ENCODE measurements around the gene POU2F1.
"Not testable (repeated sequence)": the region's sequence is repeated elsewhere in the genome, so short reads cannot be mapped to it uniquely, and the experiment has no call there.

Gene POU2F1

GRCh38 chr1:167317463-167317862 lies 96.8 kb downstream of the POU2F1 start:
- no peak for DNase-seq (ENCODE audit: low spot score)

GRCh38 chr1:167319206-167319605 lies 98.5 kb downstream of the POU2F1 start:
- WGBS, 2 donors (ENCODE audit: extremely low coverage in 2 of 2, insufficient read length in 2 of 2, insufficient replicate concordance in 1 of 2) = no CpG with 5 or more reads among the region's 2 CpGs
- not testable (repeated sequence) for H3K27me3 ChIP-seq (ENCODE audit: control insufficient read depth in 3 of 3, insufficient read depth in 3 of 3, low read depth in 1 of 3, low read length in 3 of 3); H3K18ac ChIP-seq (ENCODE audit: low read length); H2AK5ac ChIP-seq (ENCODE audit: low read depth, low read length); H3K4me1 ChIP-seq (ENCODE audit: control insufficient read depth in 2 of 2, insufficient read depth in 1 of 2, low read depth in 1 of 2, low read length in 2 of 2); H3K4me2 ChIP-seq (ENCODE audit: insufficient read depth, low read length, poor library complexity, severe bottlenecking); H2BK5ac ChIP-seq (ENCODE audit: low read length); H3K9ac ChIP-seq (ENCODE audit: low read depth, low read length, poor library complexity); H3K4me3 ChIP-seq (ENCODE audit: low read length in 2 of 2); H3K27ac ChIP-seq (replicated peaks; ENCODE audit: low read length); H3K4ac ChIP-seq (ENCODE audit: low read length); H2BK120ac ChIP-seq (ENCODE audit: low read depth, low read length); H2AFZ ChIP-seq (ENCODE audit: low read length); H3K79me1 ChIP-seq (ENCODE audit: low read depth, low read length); H4K91ac ChIP-seq (ENCODE audit: low read depth, low read length, poor library complexity); H3K14ac ChIP-seq (ENCODE audit: low read length); DNase-seq (ENCODE audit: low spot score); H2BK12ac ChIP-seq (ENCODE audit: low read length); H4K8ac ChIP-seq (ENCODE audit: low read depth, low read length); H2BK15ac ChIP-seq (ENCODE audit: low read length); H3K23ac ChIP-seq (ENCODE audit: low read depth, low read length, poor library complexity)
- peaks cover 5 to 14% of the 10 kb centered on the region in 2 donors for H3K36me3 ChIP-seq (replicated peaks in 1 of 2; ENCODE audit: control insufficient read depth in 2 of 2, insufficient read depth in 2 of 2, low read length in 2 of 2)
- H3K9me3 ChIP-seq (replicated peaks in 1 of 2; ENCODE audit: control insufficient read depth in 2 of 2, insufficient read depth in 1 of 2, low read depth in 1 of 2, low read length in 2 of 2) = peaks cover 12 to 36% of the 10 kb centered on the region in 2 donors

More at GRCh38 chr1:167317463-167317862, 96.8 kb downstream of the POU2F1 start:
- H4K91ac ChIP-seq (ENCODE audit: low read depth, low read length, poor library complexity) = no peak overlapping the region
- H3K4me3 ChIP-seq (ENCODE audit: low read length in 2 of 2) = no peak overlapping the region
- no peaks in the 10 kb centered on the region for H3K4me1 ChIP-seq (ENCODE audit: control insufficient read depth in 2 of 2, insufficient read depth in 1 of 2, low read depth in 1 of 2, low read length in 2 of 2)
- peaks cover 4 to 20% of the 10 kb centered on the region in 2 donors for H3K9me3 ChIP-seq (replicated peaks in 1 of 2; ENCODE audit: control insufficient read depth in 2 of 2, insufficient read depth in 1 of 2, low read depth in 1 of 2, low read length in 2 of 2)
- no peak overlapping the region for H2AFZ ChIP-seq (ENCODE audit: low read length)
- no CpG with 5 or more reads among the region's 3 CpGs for WGBS, 2 donors (ENCODE audit: extremely low coverage in 2 of 2, insufficient read length in 2 of 2, insufficient replicate concordance in 1 of 2)
- no peak overlapping the region for H3K9ac ChIP-seq (ENCODE audit: low read depth, low read length, poor library complexity)
- no peak overlapping the region for H2BK15ac ChIP-seq (ENCODE audit: low read length)
- no peak overlapping the region for H2BK5ac ChIP-seq (ENCODE audit: low read length)
- H2AK5ac ChIP-seq (ENCODE audit: low read depth, low read length) = no peak overlapping the region
- H2BK120ac ChIP-seq (ENCODE audit: low read depth, low read length) = no peak overlapping the region
- H3K4ac ChIP-seq (ENCODE audit: low read length) = no peak overlapping the region
- no peaks in the 10 kb centered on the region for H3K27me3 ChIP-seq (ENCODE audit: control insufficient read depth in 3 of 3, insufficient read depth in 3 of 3, low read depth in 1 of 3, low read length in 3 of 3)
- H3K23ac ChIP-seq (ENCODE audit: low read depth, low read length, poor library complexity) = no peak overlapping the region
- H2BK12ac ChIP-seq (ENCODE audit: low read length) = no peak overlapping the region
- peaks cover 2% of the 10 kb centered on the region for H3K79me1 ChIP-seq (ENCODE audit: low read depth, low read length)
- H3K27ac ChIP-seq (replicated peaks; ENCODE audit: low read length) = no peak overlapping the region
- no peak overlapping the region for H3K14ac ChIP-seq (ENCODE audit: low read length)
- H4K8ac ChIP-seq (ENCODE audit: low read depth, low read length) = no peak overlapping the region
- no peak overlapping the region for H3K4me2 ChIP-seq (ENCODE audit: insufficient read depth, low read length, poor library complexity, severe bottlenecking)
- peaks cover 0 to 6% of the 10 kb centered on the region in 2 donors for H3K36me3 ChIP-seq (replicated peaks in 1 of 2; ENCODE audit: control insufficient read depth in 2 of 2, insufficient read depth in 2 of 2, low read length in 2 of 2)
- no peak overlapping the region for H3K18ac ChIP-seq (ENCODE audit: low read length)

- H3K23ac ChIP-seq (ENCODE audit: low read depth, low read length, poor library complexity) = no peak overlapping the region
- no peak overlapping the region for H3K4ac ChIP-seq (ENCODE audit: low read length)
- no peak overlapping the region for H3K14ac ChIP-seq (ENCODE audit: low read length)
- H2AFZ ChIP-seq (ENCODE audit: low read length) = no peak overlapping the region
- H3K27ac ChIP-seq (replicated peaks; ENCODE audit: low read length) = no peak overlapping the region
- H2BK120ac ChIP-seq (ENCODE audit: low read depth, low read length) = no peak overlapping the region
- H4K91ac ChIP-seq (ENCODE audit: low read depth, low read length, poor library complexity) = no peak overlapping the region
- H3K9ac ChIP-seq (ENCODE audit: low read depth, low read length, poor library complexity) = no peak overlapping the region
- H2BK12ac ChIP-seq (ENCODE audit: low read length) = no peak overlapping the region
- H4K8ac ChIP-seq (ENCODE audit: low read depth, low read length) = no peak overlapping the region
- H3K36me3 ChIP-seq (replicated peaks in 1 of 2; ENCODE audit: control insufficient read depth in 2 of 2, insufficient read depth in 2 of 2, low read length in 2 of 2) = peaks cover 5 to 15% of the 10 kb centered on the region in 2 donors
- H2AK5ac ChIP-seq (ENCODE audit: low read depth, low read length) = no peak overlapping the region
- peaks cover 10 to 39% of the 10 kb centered on the region in 2 donors for H3K9me3 ChIP-seq (replicated peaks in 1 of 2; ENCODE audit: control insufficient read depth in 2 of 2, insufficient read depth in 1 of 2, low read depth in 1 of 2, low read length in 2 of 2)
- no peaks in the 10 kb centered on the region for H3K27me3 ChIP-seq (ENCODE audit: control insufficient read depth in 3 of 3, insufficient read depth in 3 of 3, low read depth in 1 of 3, low read length in 3 of 3)
- DNase-seq (ENCODE audit: low spot score) = no peak
- WGBS, 2 donors (ENCODE audit: extremely low coverage in 2 of 2, insufficient read length in 2 of 2, insufficient replicate concordance in 1 of 2) = no CpG with 5 or more reads among the region's 8 CpGs
- no peaks in the 10 kb centered on the region for H3K4me1 ChIP-seq (ENCODE audit: control insufficient read depth in 2 of 2, insufficient read depth in 1 of 2, low read depth in 1 of 2, low read length in 2 of 2)
- no peak overlapping the region for H3K4me3 ChIP-seq (ENCODE audit: low read length in 2 of 2)
- H3K79me1 ChIP-seq (ENCODE audit: low read depth, low read length) = peaks cover 4% of the 10 kb centered on the region
- H2BK5ac ChIP-seq (ENCODE audit: low read length) = no peak overlapping the region
- H2BK15ac ChIP-seq (ENCODE audit: low read length) = no peak overlapping the region
- H3K18ac ChIP-seq (ENCODE audit: low read length) = no peak overlapping the region
- no peak overlapping the region for H3K4me2 ChIP-seq (ENCODE audit: insufficient read depth, low read length, poor library complexity, severe bottlenecking)
Measured at GRCh38 chr1:167322483-167322882, 101.8 kb downstream of the POU2F1 start.

- peaks cover 3% of the 10 kb centered on the region for H3K79me1 ChIP-seq (ENCODE audit: low read depth, low read length)
- no peak overlapping the region for H3K4me2 ChIP-seq (ENCODE audit: insufficient read depth, low read length, poor library complexity, severe bottlenecking)
- no peak overlapping the region for H3K23ac ChIP-seq (ENCODE audit: low read depth, low read length, poor library complexity)
- no peak overlapping the region for H4K8ac ChIP-seq (ENCODE audit: low read depth, low read length)
- no peak overlapping the region for H2BK120ac ChIP-seq (ENCODE audit: low read depth, low read length)
- H3K27ac ChIP-seq (replicated peaks; ENCODE audit: low read length) = no peak overlapping the region
- no peak overlapping the region for H4K91ac ChIP-seq (ENCODE audit: low read depth, low read length, poor library complexity)
- no peak overlapping the region for H2AFZ ChIP-seq (ENCODE audit: low read length)
- no peak overlapping the region for H3K9ac ChIP-seq (ENCODE audit: low read depth, low read length, poor library complexity)
- WGBS, 2 donors (ENCODE audit: extremely low coverage in 2 of 2, insufficient read length in 2 of 2, insufficient replicate concordance in 1 of 2) = no CpG with 5 or more reads among the region's 1 CpG
- no peak overlapping the region for H2BK5ac ChIP-seq (ENCODE audit: low read length)
- H3K14ac ChIP-seq (ENCODE audit: low read length) = no peak overlapping the region
- H2BK15ac ChIP-seq (ENCODE audit: low read length) = no peak overlapping the region
- H3K4me1 ChIP-seq (ENCODE audit: control insufficient read depth in 2 of 2, insufficient read depth in 1 of 2, low read depth in 1 of 2, low read length in 2 of 2) = peaks cover 7 to 10% of the 10 kb centered on the region in 2 donors
- no peak overlapping the region for H2BK12ac ChIP-seq (ENCODE audit: low read length)
- H3K4me3 ChIP-seq (ENCODE audit: low read length in 2 of 2) = no peak overlapping the region
- H3K18ac ChIP-seq (ENCODE audit: low read length) = no peak overlapping the region
- no peaks in the 10 kb centered on the region for H3K27me3 ChIP-seq (ENCODE audit: control insufficient read depth in 3 of 3, insufficient read depth in 3 of 3, low read depth in 1 of 3, low read length in 3 of 3)
- no peak overlapping the region for H2AK5ac ChIP-seq (ENCODE audit: low read depth, low read length)
- H3K9me3 ChIP-seq (replicated peaks in 1 of 2; ENCODE audit: control insufficient read depth in 2 of 2, insufficient read depth in 1 of 2, low read depth in 1 of 2, low read length in 2 of 2) = peaks cover 10 to 33% of the 10 kb centered on the region in 2 donors
- DNase-seq (ENCODE audit: low spot score) = no peak
- peaks cover 5 to 14% of the 10 kb centered on the region in 2 donors for H3K36me3 ChIP-seq (replicated peaks in 1 of 2; ENCODE audit: control insufficient read depth in 2 of 2, insufficient read depth in 2 of 2, low read length in 2 of 2)
- no peak overlapping the region for H3K4ac ChIP-seq (ENCODE audit: low read length)
Measured at GRCh38 chr1:167325151-167325550, 104.5 kb downstream of the POU2F1 start.
